GM21529 (cell line): ENCODE measurements around the gene HSPBAP1.
"Not testable (repeated sequence)": the region's sequence is repeated elsewhere in the genome, so short reads cannot be mapped to it uniquely, and the experiment has no call there.

ENCODE experiments used
- ATAC-seq: cut with Tn5 transposase; IDR thresholded peaks from one replicate; pipeline ENCODE4 v1.9.1; 2021; ENCODE audit not compliant: unreplicated experiment

Gene HSPBAP1

GRCh38 chr3:122743581-122744120 lies 50.0 kb downstream of the HSPBAP1 start:
- no peak for ATAC-seq

- no peak for ATAC-seq
Observed at GRCh38 chr3:122742234-122742633, 51.4 kb downstream of the HSPBAP1 start.

- no peak for ATAC-seq
Observed at GRCh38 chr3:122739172-122739571, 54.5 kb downstream of the HSPBAP1 start.

- ATAC-seq = not testable (repeated sequence)
Observed at GRCh38 chr3:122732682-122733525, 60.7 kb downstream of the HSPBAP1 start.

GRCh38 chr3:122730240-122730639 lies 63.4 kb downstream of the HSPBAP1 start:
- no peak for ATAC-seq

- no peak for ATAC-seq
Observed at GRCh38 chr3:122728756-122729514, 64.7 kb downstream of the HSPBAP1 start.

GRCh38 chr3:122728186-122728585 lies 65.4 kb downstream of the HSPBAP1 start:
- ATAC-seq = no peak

GRCh38 chr3:122727766-122728165 lies 65.9 kb downstream of the HSPBAP1 start:
- no peak for ATAC-seq

GRCh38 chr3:122727294-122727693 lies 66.3 kb downstream of the HSPBAP1 start:
- no peak for ATAC-seq

GRCh38 chr3:122725106-122725505 lies 68.5 kb downstream of the HSPBAP1 start:
- no peak for ATAC-seq

GRCh38 chr3:122719273-122719921 lies 74.2 kb downstream of the HSPBAP1 start:
- ATAC-seq = no peak

- no peak for ATAC-seq
Observed at GRCh38 chr3:122716667-122717066, 77.0 kb downstream of the HSPBAP1 start.

GRCh38 chr3:122714273-122714672 lies 79.4 kb downstream of the HSPBAP1 start:
- no peak for ATAC-seq

GRCh38 chr3:122710616-122711251 lies 82.9 kb downstream of the HSPBAP1 start:
- not testable (repeated sequence) for ATAC-seq

- ATAC-seq = no peak
Observed at GRCh38 chr3:122705379-122705778, 88.3 kb downstream of the HSPBAP1 start.

GRCh38 chr3:122700193-122700592 lies 93.4 kb downstream of the HSPBAP1 start:
- ATAC-seq = no peak

- ATAC-seq = peak; percentile 82
Observed at GRCh38 chr3:122697952-122698620, 95.5 kb downstream of the HSPBAP1 start.

GRCh38 chr3:122695927-122696561 lies 97.6 kb downstream of the HSPBAP1 start:
- no peak for ATAC-seq

GRCh38 chr3:122694966-122695365 lies 98.7 kb downstream of the HSPBAP1 start:
- ATAC-seq = no peak

- ATAC-seq = no peak
Observed at GRCh38 chr3:122692674-122693073, 101.0 kb downstream of the HSPBAP1 start.
